ENCODE results near the gene RXRB. TPM values are rescaled to one million over a fixed set of nuclear protein-coding genes. Genes with fewer than 3 reads are reported as not detected.
A peak's percentile ranks its signal among the peaks of the same experiment; 100 is the strongest.

The RXRB gene
- total RNA-seq, 1 donor from 2014 or later, result 28.5 TPM

GRCh38 chr6:33211666-33212422 is 11.4 kb upstream of the RXRB start:
- no peak for DNase-seq

GRCh38 chr6:33211136-33211535 is 10.7 kb upstream of the RXRB start:
- DNase-seq, result no peak

GRCh38 chr6:33209856-33210255 is 9.4 kb upstream of the RXRB start:
- no peak for DNase-seq

- DNase-seq, result peak; percentile 94
These were observed 7.9 kb upstream of the RXRB start, which contains the start of gene RING1 for GRCh38 chr6:33208091-33208967. Gene RING1, plus strand, starts transcription at chr6:33208500. Its CDS starts 323 bp downstream, at chr6:33208823.

- peak; percentile 71 for DNase-seq
These were observed 7.2 kb upstream of the RXRB start for GRCh38 chr6:33207552-33208090.

- DNase-seq, result no peak
These were observed 6.5 kb upstream of the RXRB start for GRCh38 chr6:33206864-33207551.

GRCh38 chr6:33206027-33206863 is 5.8 kb upstream of the RXRB start:
- no peak for DNase-seq

GRCh38 chr6:33205191-33206026 is 4.9 kb upstream of the RXRB start:
- DNase-seq, result no peak

GRCh38 chr6:33204415-33205190 is 4.1 kb upstream of the RXRB start, which contains the start of gene HSD17B8:
Gene HSD17B8, plus strand, starts transcription at chr6:33204655. Its CDS starts 14 bp downstream, at chr6:33204669.
- peak; percentile 97 for DNase-seq

- DNase-seq, result no peak
These were observed 3.6 kb upstream of the RXRB start for GRCh38 chr6:33204165-33204414.

- no peak for DNase-seq
These were observed 3.1 kb upstream of the RXRB start for GRCh38 chr6:33203443-33204164.

GRCh38 chr6:33202799-33203198 is 2.3 kb upstream of the RXRB start:
- DNase-seq, result no peak

- no peak for DNase-seq
These were observed 1.5 kb upstream of the RXRB start for GRCh38 chr6:33201935-33202334.

GRCh38 chr6:33201147-33201545 is 681 bp upstream of the RXRB start:
- no peak for DNase-seq

GRCh38 chr6:33199687-33200218 is 712 bp downstream of the RXRB start:
- no peak for DNase-seq

GRCh38 chr6:33198853-33199436 is 1.5 kb downstream of the RXRB start:
- DNase-seq, result no peak

- no peak for DNase-seq
These were observed 2.2 kb downstream of the RXRB start for GRCh38 chr6:33198159-33198852.
